PFSK-1 (cell line): ENCODE data around the gene BMP7.

Source experiments
- FOXP2 ChIP-seq: optimal IDR thresholded peaks from 2 replicates; pipeline ENCODE3; 2011; ENCODE audit warnings: borderline replicate concordance, control low read depth, inconsistent platforms; ENCODE audit not compliant: insufficient read depth; ENCODE audit errors: extremely low read length, extremely low read depth
- POLR2AphosphoS5 ChIP-seq: IDR thresholded peaks from 2 replicates; pipeline ENCODE4 v1.6.1; 2012; ENCODE audit warnings: low read depth, mild to moderate bottlenecking, control low read depth, low read length, moderate library complexity
- REST ChIP-seq, 2 experiments: IDR thresholded peaks; 2 replicates each; pipeline versions ENCODE4 v1.6.1 to v1.8.0; 2011 to 2012; ENCODE audit warnings: low read depth in 2 of 2, low read length in 2 of 2, control low read depth in 1 of 2, inconsistent platforms in 1 of 2, mild to moderate bottlenecking in 1 of 2, moderate library complexity in 1 of 2; ENCODE audit not compliant: insufficient read depth in 1 of 2
- SIN3A ChIP-seq: IDR thresholded peaks from 2 replicates; pipeline ENCODE4 v1.6.1; 2012; ENCODE audit warnings: mild to moderate bottlenecking, low read length, moderate library complexity, borderline replicate concordance; ENCODE audit not compliant: insufficient read depth
- TAF1 ChIP-seq: IDR thresholded peaks from 2 replicates; pipeline ENCODE4 v1.6.1; 2012; ENCODE audit warnings: low read length, control low read depth, borderline replicate concordance; ENCODE audit not compliant: insufficient read depth

GRCh38 chr20:57229490-57229889, 37.0 kb downstream of the BMP7 start:
- TF ChIP-seq POLR2AphosphoS5 (no peak), REST (IDR thresholded peaks at IDR 0.05; ENCODE audit: insufficient read depth in 1 of 2, low read depth in 2 of 2, low read length in 2 of 2) (no peak), TAF1 (no peak), SIN3A (no peak), FOXP2 (no peak)
